Smooth muscle cell (in vitro differentiated cells): ENCODE measurements around the gene CEP120. TPM values are rescaled to one million over a fixed set of nuclear protein-coding genes. Genes with fewer than 3 reads are reported as not detected.
A peak's percentile ranks its signal among the peaks of the same experiment; 100 is the strongest.

ENCODE experiments used
- DNase-seq: peaks from one replicate; lab custom pipeline; 2025; ENCODE audit not compliant: unreplicated experiment; lab: John Stamatoyannopoulos, UW
- H2AFZ ChIP-seq: fragments of 200-600 bp; sonication (generic); 2 replicates; pipeline ENCODE4 v1.6.0; 2016; ENCODE audit warnings: antibody characterized with exemption, low read depth, mild to moderate bottlenecking
- H3F3A ChIP-seq: fragments of 200-600 bp; sonication (generic); 2 replicates; pipeline ENCODE4 v1.6.0; 2017; ENCODE audit warnings: antibody characterized with exemption, low read depth
- H3K27ac ChIP-seq: fragments of 200-600 bp; sonication (generic); 2 replicates; pipeline ENCODE4 v1.5.1; 2016; ENCODE audit warnings: low read depth, mild to moderate bottlenecking
- H3K27me3 ChIP-seq: fragments of 200-600 bp; sonication (generic); 2 replicates; pipeline ENCODE4 v1.6.1; 2016; ENCODE audit warnings: low read depth, mild to moderate bottlenecking
- H3K36me3 ChIP-seq: fragments of 200-600 bp; sonication (generic); 2 replicates; pipeline ENCODE4 v1.5.1; 2016; ENCODE audit warnings: low read depth
- H3K4me1 ChIP-seq: fragments of 200-600 bp; sonication (generic); 2 replicates; pipeline ENCODE4 v1.5.1; 2016; ENCODE audit warnings: low read depth
- H3K4me2 ChIP-seq: fragments of 200-600 bp; sonication (generic); 2 replicates; pipeline ENCODE4 v1.6.0; 2016; ENCODE audit warnings: mild to moderate bottlenecking
- H3K4me3 ChIP-seq: fragments of 200-600 bp; sonication (generic); 2 replicates; pipeline ENCODE4 v1.5.1; 2016; ENCODE audit warnings: mild to moderate bottlenecking
- H3K79me2 ChIP-seq: fragments of 200-600 bp; sonication (generic); 2 replicates; pipeline ENCODE4 v1.6.0; 2016; ENCODE audit warnings: low read depth, mild to moderate bottlenecking
- H3K9ac ChIP-seq: fragments of 200-600 bp; sonication (generic); 2 replicates; pipeline ENCODE4 v1.6.0; 2016; ENCODE audit warnings: low read depth
- H3K9me3 ChIP-seq: fragments of 200-600 bp; sonication (generic); replicated peaks from 2 replicates; pipeline ENCODE4 v1.5.1; 2016; ENCODE audit warnings: low read depth
- H4K20me1 ChIP-seq: fragments of 200-600 bp; sonication (generic); 2 replicates; pipeline ENCODE4 v1.6.0; 2016; ENCODE audit warnings: low read depth
- CTCF ChIP-seq: fragments of 200-600 bp; sonication (generic); IDR thresholded peaks from 2 replicates; pipeline ENCODE4 v1.5.1; 2017; ENCODE audit warnings: borderline replicate concordance, mild to moderate bottlenecking, antibody characterized with exemption; ENCODE audit not compliant: insufficient read depth, poor library complexity, severe bottlenecking
- WGBS: methylation state at CpG from one replicate; pipeline ENCODE4 v1.1.7; 2016; ENCODE audit warnings: low lambda C conversion rate; 5-methylcytosine and 5-hydroxymethylcytosine counted together
- polyA plus RNA-seq: library from polyadenylated mRNA; unstranded; fragments of >200 nt; fragmentation: Nextera tagmentation; extraction: Ambion mirVana; gene quantifications from 2 replicates; pipeline ENCODE4 v1.2.1, GENCODE V29; 2016
- total RNA-seq: library from RNA; depleted of rRNA; stranded (reverse); fragments of >200 nt; gene quantifications from 2 replicates; pipeline ENCODE4 v1.2.3, GENCODE V29; 2014

CEP120 gene
- total and polyA plus RNA-seq, 2 experiments from 2014 or later: 6.5 to 30.2 TPM

DNA sequence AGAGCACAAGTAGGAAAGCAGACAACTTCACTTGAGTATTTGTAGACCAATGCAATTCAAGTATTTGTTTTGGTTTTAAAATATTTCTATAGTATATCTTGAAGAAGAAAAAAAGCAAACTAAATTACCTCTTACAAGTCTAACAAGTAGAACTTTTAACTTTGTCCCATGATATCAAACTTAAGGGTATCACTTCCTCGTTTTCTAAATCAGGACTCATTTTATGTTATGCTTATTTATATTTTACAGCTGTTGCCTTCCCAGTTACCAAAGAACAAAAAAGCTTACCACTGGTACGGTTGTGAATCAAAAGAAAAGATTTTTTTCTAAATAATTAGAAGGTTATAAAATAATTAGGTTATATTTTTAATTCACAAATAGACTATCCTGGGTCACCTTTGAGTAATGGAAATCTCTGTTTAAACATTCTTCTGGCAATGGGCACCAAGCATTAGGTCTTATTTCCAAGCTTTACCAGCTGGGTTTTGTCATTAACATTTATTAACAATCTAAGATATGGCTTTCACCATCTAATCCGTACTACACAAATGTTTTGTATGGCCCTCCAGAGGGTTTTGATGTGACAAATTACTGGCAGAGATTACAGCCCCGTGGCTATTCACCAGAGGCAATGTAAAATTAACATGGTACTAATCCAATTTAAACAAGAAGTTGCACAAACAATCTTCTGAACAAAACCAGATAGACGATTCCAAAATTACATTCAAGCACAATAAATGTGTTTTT lies 63.6 kb downstream of the CEP120 start:
- Histone ChIP-seq H4K20me1 (no peaks in the 10 kb centered on the region), H2AFZ (no peak overlapping the region), H3F3A (no peaks in the 10 kb centered on the region), H3K4me1 (peaks cover 5% of the 10 kb centered on the region), H3K79me2 (peaks cover 4% of the 10 kb centered on the region), H3K9me3 (no peaks in the 10 kb centered on the region), H3K27me3 (no peaks in the 10 kb centered on the region), H3K4me2 (peak overlapping the region; percentile 48), H3K4me3 (no peak overlapping the region), H3K36me3 (no peaks in the 10 kb centered on the region), H3K27ac (peak overlapping the region; percentile 59), H3K9ac (no peak overlapping the region)
- DNase-seq: no peak
- WGBS: 33% methylated on average over 5 of the region's 5 CpGs
- TF ChIP-seq CTCF: no peak

DNA sequence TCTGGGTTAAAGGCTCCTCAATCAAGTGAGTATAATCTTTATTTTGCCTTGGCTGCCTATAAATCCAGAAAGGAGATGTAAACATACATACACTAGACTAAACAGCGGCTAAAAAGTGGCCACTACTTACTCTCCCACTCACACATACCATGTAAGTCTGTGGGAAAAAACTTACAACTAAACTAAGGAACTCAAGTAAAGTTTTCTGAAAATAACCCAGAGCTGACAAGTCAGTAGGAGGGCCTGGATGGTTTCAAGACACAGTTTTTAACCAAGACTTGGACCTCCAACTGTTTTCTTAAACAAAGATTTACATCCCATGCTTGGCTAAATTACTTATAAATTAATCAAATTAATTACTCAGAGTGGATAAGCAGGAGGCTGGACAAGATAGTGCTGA lies 64.5 kb downstream of the CEP120 start:
- DNase-seq: no peak
- Histone ChIP-seq H2AFZ (no peak overlapping the region), H3K79me2 (no peaks in the 10 kb centered on the region), H3K4me3 (no peak overlapping the region), H3F3A (no peaks in the 10 kb centered on the region), H3K27ac (peak overlapping the region; percentile 59), H3K4me1 (peaks cover 5% of the 10 kb centered on the region), H3K36me3 (no peaks in the 10 kb centered on the region), H3K9ac (no peak overlapping the region), H3K9me3 (no peaks in the 10 kb centered on the region), H3K4me2 (peak overlapping the region; percentile 48), H4K20me1 (no peaks in the 10 kb centered on the region), H3K27me3 (no peaks in the 10 kb centered on the region)
- WGBS: 29% methylated on average over 1 of the region's 1 CpG
- TF ChIP-seq CTCF: no peak

DNA sequence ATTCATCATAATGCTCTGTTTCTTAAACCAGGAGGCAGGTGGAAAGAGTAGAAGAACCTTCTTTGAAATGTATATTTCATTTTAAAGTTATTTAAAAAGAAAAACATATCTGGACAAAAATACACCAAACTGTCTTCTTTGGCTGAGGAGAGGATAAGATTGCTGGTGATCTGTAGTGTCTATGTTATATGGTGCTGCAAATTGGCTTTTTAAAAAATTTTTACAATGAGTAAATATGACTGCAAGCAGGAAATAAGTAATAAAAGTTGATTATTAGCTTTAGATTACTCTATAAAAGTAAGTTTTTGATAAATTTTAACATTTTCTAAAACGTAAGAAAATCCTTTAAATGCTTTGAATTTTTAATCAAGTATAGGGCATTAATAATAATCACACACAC lies 64.9 kb downstream of the CEP120 start:
- Histone ChIP-seq H3K9ac (no peak overlapping the region), H2AFZ (no peak overlapping the region), H3K36me3 (no peaks in the 10 kb centered on the region), H4K20me1 (no peaks in the 10 kb centered on the region), H3K4me1 (peaks cover 5% of the 10 kb centered on the region), H3K27me3 (no peaks in the 10 kb centered on the region), H3K4me3 (no peak overlapping the region), H3K9me3 (no peaks in the 10 kb centered on the region), H3F3A (no peaks in the 10 kb centered on the region), H3K27ac (peak overlapping the region; percentile 59), H3K79me2 (no peaks in the 10 kb centered on the region), H3K4me2 (peak overlapping the region; percentile 41)
- no peak for DNase-seq
- 65% methylated on average over 1 of the region's 1 CpG for WGBS
- TF ChIP-seq CTCF: no peak

DNA sequence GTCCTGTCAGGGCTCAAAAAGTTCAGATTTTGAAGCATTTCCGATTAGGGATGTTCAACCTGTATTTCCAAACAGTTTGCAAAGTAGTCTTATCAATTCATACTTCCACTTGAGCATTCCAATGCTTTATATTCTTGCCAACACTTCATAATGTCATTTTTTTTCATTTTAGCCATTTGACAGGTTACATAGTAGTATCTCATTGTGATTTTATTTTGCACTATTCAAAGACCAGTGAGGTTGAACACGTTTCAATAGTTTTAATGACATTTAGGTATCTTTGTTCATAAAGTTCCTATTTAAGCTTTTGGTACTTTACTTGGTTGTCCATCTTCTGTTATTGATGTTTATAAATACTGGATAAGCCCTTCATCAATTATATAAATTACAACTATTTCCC lies 71.4 kb downstream of the CEP120 start:
- 95% methylated on average over 2 of the region's 2 CpGs for WGBS
- no peak overlapping the region for H2AFZ ChIP-seq
- no peak overlapping the region for H3K4me3 ChIP-seq
- H3K4me1 ChIP-seq: no peaks in the 10 kb centered on the region
- no peak overlapping the region for H3K9ac ChIP-seq
- DNase-seq: no peak
- no peaks in the 10 kb centered on the region for H3K79me2 ChIP-seq
- no peak for TF ChIP-seq CTCF
- H4K20me1 ChIP-seq: no peaks in the 10 kb centered on the region
- H3K27ac ChIP-seq: no peak overlapping the region
- H3K36me3 ChIP-seq: no peaks in the 10 kb centered on the region
- no peak overlapping the region for H3K4me2 ChIP-seq
- no peaks in the 10 kb centered on the region for H3F3A ChIP-seq
- no peaks in the 10 kb centered on the region for H3K27me3 ChIP-seq
- no peaks in the 10 kb centered on the region for H3K9me3 ChIP-seq
